ENCODE results near the gene FGGY. TPM values are rescaled to one million over a fixed set of nuclear protein-coding genes. Genes with fewer than 3 reads are reported as not detected.
A peak's percentile ranks its signal among the peaks of the same experiment; 100 is the strongest.

FGGY gene
- total RNA-seq, 1 donor from 2014 or later = 24.3 TPM

GRCh38 chr1:59314776-59315528 lies 18.1 kb downstream of the FGGY start:
- H3K4me3 ChIP-seq (ENCODE audit: low read depth, low read length) = no peak overlapping the region
- TF ChIP-seq CTCF (conservative IDR thresholded peaks at IDR 0.05; ENCODE audit: low read depth, low read length) = no peak
- DNase-seq (ENCODE audit: low read depth) = no peak

GRCh38 chr1:59315529-59316463 lies 18.9 kb downstream of the FGGY start:
- DNase-seq (ENCODE audit: low read depth) = no peak
- no peak for TF ChIP-seq CTCF (conservative IDR thresholded peaks at IDR 0.05; ENCODE audit: low read depth, low read length)
- no peak overlapping the region for H3K4me3 ChIP-seq (ENCODE audit: low read depth, low read length)

GRCh38 chr1:59316497-59317128 lies 19.7 kb downstream of the FGGY start:
- TF ChIP-seq CTCF (conservative IDR thresholded peaks at IDR 0.05; ENCODE audit: low read depth, low read length) = no peak
- DNase-seq (ENCODE audit: low read depth) = no peak
- peak overlapping the region; percentile 35 for H3K4me3 ChIP-seq (ENCODE audit: low read depth, low read length)

GRCh38 chr1:59317343-59317742 lies 20.4 kb downstream of the FGGY start:
- no peak for DNase-seq (ENCODE audit: low read depth)
- TF ChIP-seq CTCF (conservative IDR thresholded peaks at IDR 0.05; ENCODE audit: low read depth, low read length) = no peak
- H3K4me3 ChIP-seq (ENCODE audit: low read depth, low read length) = peak overlapping the region; percentile 35

- DNase-seq (ENCODE audit: low read depth) = no peak
- TF ChIP-seq CTCF (conservative IDR thresholded peaks at IDR 0.05; ENCODE audit: low read depth, low read length) = peak; percentile 22
- no peak overlapping the region for H3K4me3 ChIP-seq (ENCODE audit: low read depth, low read length)
These were observed 20.9 kb downstream of the FGGY start for GRCh38 chr1:59317780-59318179.

GRCh38 chr1:59318271-59318860 lies 21.5 kb downstream of the FGGY start:
- H3K4me3 ChIP-seq (ENCODE audit: low read depth, low read length) = no peak overlapping the region
- no peak for DNase-seq (ENCODE audit: low read depth)
- TF ChIP-seq CTCF (conservative IDR thresholded peaks at IDR 0.05; ENCODE audit: low read depth, low read length) = no peak
